Suppressor macrophage treated with lipopolysaccharide for 4 hours (primary cell): ENCODE data around the gene CTBP2.
"Not testable (repeated sequence)": the region's sequence is repeated elsewhere in the genome, so short reads cannot be mapped to it uniquely, and the experiment has no call there.

Experiments
- DNase-seq: peaks from one replicate; pipeline ENCODE4 v3.0.0-alpha.2; 2020

Gene CTBP2

GRCh38 chr10:125179107-125179506, 18.7 kb upstream of the CTBP2 start:
- DNase-seq: not testable (repeated sequence)

GRCh38 chr10:125177641-125178640, 17.6 kb upstream of the CTBP2 start:
- no peak for DNase-seq

GRCh38 chr10:125175807-125176206, 15.4 kb upstream of the CTBP2 start:
- DNase-seq: no peak

- no peak for DNase-seq
Observed at GRCh38 chr10:125174360-125174759, 14.0 kb upstream of the CTBP2 start.

DNA sequence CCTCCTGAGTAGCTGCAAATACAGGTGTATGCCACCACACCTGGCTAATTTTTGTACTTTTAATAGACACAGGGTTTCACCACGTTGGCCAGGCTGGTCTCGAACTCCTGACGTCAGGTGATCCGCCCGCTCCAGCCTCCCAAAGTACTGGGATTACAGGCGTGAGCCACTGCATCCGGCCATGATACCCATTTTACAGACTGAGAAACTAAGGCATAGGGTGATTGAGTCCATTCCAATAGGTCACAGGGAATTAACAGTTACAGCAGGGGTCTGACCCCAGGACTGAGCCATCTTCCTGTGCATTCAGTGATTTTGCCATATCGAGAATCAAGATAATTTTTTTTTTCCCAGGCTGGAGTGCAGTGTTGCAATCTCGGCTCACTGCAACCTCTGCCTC, 12.3 kb upstream of the CTBP2 start:
- DNase-seq: no peak

GRCh38 chr10:125171402-125172306, 11.3 kb upstream of the CTBP2 start:
- peak; percentile 43 for DNase-seq

GRCh38 chr10:125169915-125170314, 9.6 kb upstream of the CTBP2 start:
- DNase-seq: no peak

- no peak for DNase-seq
Observed at GRCh38 chr10:125169279-125169678, 8.9 kb upstream of the CTBP2 start.

DNA sequence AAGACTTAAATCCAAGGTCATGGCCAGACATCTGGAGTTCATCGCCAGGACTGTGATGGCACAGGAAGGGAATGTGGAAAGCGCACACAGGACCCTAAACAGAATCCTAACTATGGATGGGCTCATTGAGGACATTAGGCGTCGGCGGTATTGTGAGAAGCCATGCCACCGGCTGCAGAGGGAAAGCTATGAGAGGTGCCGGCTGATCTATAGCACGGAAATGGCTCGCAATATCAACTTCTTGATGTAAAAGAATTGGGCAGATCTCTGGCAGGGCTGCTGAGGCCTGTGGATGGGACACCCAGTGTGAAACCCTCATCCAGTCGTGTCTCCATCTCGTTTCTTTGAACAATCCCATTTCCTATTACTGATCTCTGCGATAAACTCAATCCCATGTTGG, 6.3 kb upstream of the CTBP2 start:
- DNase-seq: no peak

GRCh38 chr10:125165584-125166573, 5.5 kb upstream of the CTBP2 start:
- no peak for DNase-seq

GRCh38 chr10:125164421-125164820, 4.1 kb upstream of the CTBP2 start:
- DNase-seq: no peak

- DNase-seq: no peak
Observed at GRCh38 chr10:125163803-125164202, 3.4 kb upstream of the CTBP2 start.

DNA sequence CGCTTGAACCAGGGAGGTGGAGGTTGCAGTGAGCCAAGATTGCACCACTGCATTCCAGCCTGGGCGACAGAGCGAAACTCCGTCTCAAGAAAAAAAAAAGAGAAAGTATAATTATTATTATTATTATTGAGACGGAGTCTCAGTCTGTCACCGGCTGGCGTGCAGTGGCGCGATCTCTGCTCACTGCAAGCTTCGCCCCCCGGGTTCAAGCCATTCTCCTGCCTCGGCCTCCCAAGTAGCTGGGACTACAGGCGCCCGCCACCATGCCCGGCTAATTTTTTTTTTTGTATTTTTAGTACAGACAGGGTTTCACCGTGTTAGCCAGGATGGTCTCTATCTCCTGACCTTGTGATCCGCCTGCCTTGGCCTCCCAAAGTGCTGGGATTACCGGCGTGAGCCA, 2.9 kb upstream of the CTBP2 start:
- DNase-seq: not testable (repeated sequence)

DNA sequence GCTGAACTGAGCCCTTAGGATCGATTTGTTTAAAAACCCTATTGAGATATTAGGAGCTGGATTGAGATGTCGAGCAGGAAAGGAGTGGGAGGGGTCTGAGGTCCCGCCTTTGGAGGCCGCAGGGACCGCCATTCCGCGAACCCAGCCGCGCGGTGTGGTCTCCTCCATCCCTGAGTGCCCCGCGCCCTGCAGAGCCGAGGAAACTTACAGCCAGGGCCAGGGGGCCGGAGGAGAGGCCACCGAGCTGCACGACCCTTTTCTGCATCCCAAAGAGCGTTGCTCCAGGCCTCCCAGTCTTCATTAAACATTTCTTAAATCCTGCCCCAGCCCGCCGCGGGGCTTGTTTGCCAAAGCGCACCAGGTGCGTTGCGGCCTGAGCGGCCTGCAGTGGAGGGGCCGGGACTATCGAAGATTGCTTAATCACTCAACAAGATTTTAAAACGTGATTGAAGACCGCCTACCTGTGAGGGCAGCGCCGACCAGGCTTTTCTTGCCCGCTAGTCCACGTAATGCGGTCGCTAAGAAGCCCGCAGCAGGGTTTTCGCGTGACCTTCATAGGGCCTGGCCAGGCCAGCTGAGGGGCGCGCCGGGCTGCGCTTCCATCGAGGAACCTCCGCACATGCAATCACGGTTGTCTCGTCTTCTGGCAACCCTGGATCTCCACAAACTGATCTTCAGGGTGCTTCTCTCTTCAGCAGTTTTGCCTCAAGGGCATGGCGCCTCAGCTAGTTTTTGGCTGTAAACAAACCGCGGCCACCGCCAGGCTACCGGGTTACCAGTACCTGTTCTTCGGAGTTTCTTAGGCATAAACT, 2.0 kb upstream of the CTBP2 start:
- DNase-seq: no peak

- DNase-seq: no peak
Observed at GRCh38 chr10:125161707-125162119, 1.4 kb upstream of the CTBP2 start.

GRCh38 chr10:125160856-125161706, 718 bp upstream of the CTBP2 start:
- peak; percentile 89 for DNase-seq

DNA sequence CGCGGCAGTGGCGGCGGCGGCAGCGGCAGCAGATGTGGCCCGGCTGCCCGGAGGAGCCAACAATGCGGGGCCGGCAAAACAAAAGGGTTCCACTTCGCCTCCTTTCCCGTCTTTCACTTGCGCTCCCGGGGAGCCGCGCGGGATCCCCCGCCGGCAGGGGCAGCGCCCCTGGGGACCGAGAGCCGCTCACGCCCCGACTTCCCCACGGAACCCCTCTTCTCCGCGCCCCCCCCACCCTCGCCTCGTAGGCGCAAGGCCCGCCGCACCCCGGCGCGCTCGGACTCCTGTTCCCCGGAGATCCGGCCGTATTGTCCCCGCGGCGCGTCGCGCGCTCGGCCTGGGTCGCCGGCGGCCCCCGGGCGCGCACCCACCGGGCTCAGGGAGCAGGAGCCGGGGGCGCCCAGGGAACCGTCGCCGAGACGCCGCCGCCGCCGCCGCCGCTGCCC, 854 bp downstream of the CTBP2 start:
- no peak for DNase-seq

GRCh38 chr10:125158601-125159485, 1.5 kb downstream of the CTBP2 start:
- peak; percentile 62 for DNase-seq

- no peak for DNase-seq
Observed at GRCh38 chr10:125158275-125158600, 2.1 kb downstream of the CTBP2 start.
